Naive thymus-derived CD8-positive, alpha-beta T cell (primary cell): ENCODE data around the gene HMGN4. TPM values are rescaled to one million over a fixed set of nuclear protein-coding genes. Genes with fewer than 3 reads are reported as not detected.

Source experiments
- ATAC-seq, 2 donors: fragments of 150-1000 bp; cut with Tn5 transposase in 1 of 2; sonication (Bioruptor Pico), chemical (Tn5 transposase) in 1 of 2; 1 replicate in 1 of 2; 2 replicates in 1 of 2; pipeline ENCODE4 v1.10.0; 2021; ENCODE audit warnings: mild to moderate bottlenecking in 2 of 2, moderate library complexity in 2 of 2
- POLR2A ChIA-PET: fragments of 350-600 bp; sonication (Branson Sonifier 250); formaldehyde crosslinking; loops from one replicate; lab custom pipeline; 2021; ENCODE audit warnings: antibody characterized with exemption; lab: Charles Lee
- DNase-seq, 10 donors: peaks; one replicate each; pipeline versions ENCODE4 v3.0.0 to v3.0.0-alpha.2; 2020 to 2022
- H3K27ac Mint-ChIP-seq, 10 donors: one replicate each; pipeline ENCODE4 v1.8.0; 2020 to 2022; ENCODE audit warnings: mild to moderate bottlenecking in 10 of 10, mixed read lengths in 10 of 10, moderate library complexity in 4 of 10, inconsistent platforms in 1 of 10
- H3K27me3 Mint-ChIP-seq, 5 donors: one replicate each; pipeline ENCODE4 v1.8.0; 2021 to 2022; ENCODE audit warnings: mixed read lengths in 5 of 5
- H3K36me3 Mint-ChIP-seq, 3 donors: one replicate each; pipeline ENCODE4 v1.8.0; 2020 to 2022; ENCODE audit warnings: mixed read lengths in 3 of 3, mild to moderate bottlenecking in 2 of 3, inconsistent platforms in 1 of 3
- H3K4me1 Mint-ChIP-seq, 4 donors: one replicate each; pipeline ENCODE4 v1.8.0; 2021 to 2022; ENCODE audit warnings: mixed read lengths in 4 of 4
- H3K4me3 Mint-ChIP-seq, 10 donors: one replicate each; pipeline ENCODE4 v1.8.0; 2020 to 2022; ENCODE audit warnings: mild to moderate bottlenecking in 10 of 10, mixed read lengths in 10 of 10, moderate library complexity in 6 of 10, inconsistent platforms in 1 of 10
- H3K9me3 Mint-ChIP-seq, 9 donors: one replicate each; pipeline ENCODE4 v1.8.0; 2020 to 2022; ENCODE audit warnings: mixed read lengths in 9 of 9, mild to moderate bottlenecking in 3 of 9, inconsistent platforms in 1 of 9, moderate library complexity in 1 of 9
- polyA plus RNA-seq, 3 donors: library from polyadenylated mRNA; unstranded; fragments of 300-500 nt; fragmentation: Illumina TruSeq; gene quantifications; one replicate each; pipeline ENCODE4 v1.2.3, GENCODE V29; 2021
- total RNA-seq, 8 experiments: library from RNA in 2 of 8; stranded (reverse) in 2 of 8; gene quantifications; one replicate each; pipeline ENCODE4 v1.2.3 and lab custom pipeline; 2021 to 2026

Gene HMGN4
- total and polyA plus RNA-seq, 5 experiments from 2014 or later = 73.3 to 183 (median 110) TPM

GRCh38 chr6:26553635-26554446 is 15.7 kb downstream of the HMGN4 start:
- H3K36me3 Mint-ChIP-seq = peaks cover 0 to 2% (median 0%) of the 10 kb centered on the region in 3 donors
- POLR2A ChIA-PET = interaction anchor here (0.6 to 5.5 kb wide), 15 partner anchors 9 to 380 kb away, joined by 3 to 82 read pairs (median 9); partner anchors contain the start of gene HMGN4
- H3K27me3 Mint-ChIP-seq = peaks cover 0 to 2% (median 0%) of the 10 kb centered on the region in 5 donors
- peaks cover 11 to 26% (median 19%) of the 10 kb centered on the region in 4 donors for H3K4me1 Mint-ChIP-seq
- peak; percentile 42 to 52 for ATAC-seq
- peaks cover 0 to 2% (median 0%) of the 10 kb centered on the region in 9 donors for H3K9me3 Mint-ChIP-seq
- peak; percentile 49 to 93 (median 77) for DNase-seq
- H3K4me3 Mint-ChIP-seq = no peak overlapping the region
- peak overlapping the region in 1 of 10 donors; percentile 17 for H3K27ac Mint-ChIP-seq

DNA sequence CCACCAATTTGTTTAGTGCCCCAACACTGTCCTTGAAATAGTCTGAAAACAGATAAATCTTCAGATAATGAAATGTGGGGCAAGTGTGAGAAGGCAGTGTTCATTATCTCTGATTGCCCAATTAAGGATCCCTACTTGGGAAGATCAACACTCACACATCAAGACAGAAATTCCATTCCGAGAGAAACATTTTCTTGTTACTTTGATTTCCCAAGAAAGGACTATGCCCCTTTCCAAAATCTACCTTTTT is 16.2 kb downstream of the HMGN4 start:
- no peak overlapping the region for H3K4me3 Mint-ChIP-seq
- H3K4me1 Mint-ChIP-seq = peaks cover 11 to 26% (median 19%) of the 10 kb centered on the region in 4 donors
- peaks cover 0 to 2% (median 0%) of the 10 kb centered on the region in 9 donors for H3K9me3 Mint-ChIP-seq
- peak in 1 of 10 donors; percentile 40 for DNase-seq
- H3K27ac Mint-ChIP-seq = peak overlapping the region in 1 of 10 donors; percentile 17
- ATAC-seq = peak in 1 of 2 donors; percentile 15
- H3K27me3 Mint-ChIP-seq = peaks cover 0 to 2% (median 0%) of the 10 kb centered on the region in 5 donors
- peaks cover 0 to 2% (median 0%) of the 10 kb centered on the region in 3 donors for H3K36me3 Mint-ChIP-seq
- POLR2A ChIA-PET = interaction anchor here (0.6 to 5.5 kb wide), 15 partner anchors 9 to 382 kb away, joined by 3 to 82 read pairs (median 9); partner anchors contain the start of gene HMGN4

- Mint-ChIP-seq H3K27me3 (peaks cover 0 to 2% (median 0%) of the 10 kb centered on the region in 5 donors), H3K9me3 (peaks cover 0 to 2% (median 0%) of the 10 kb centered on the region in 9 donors), H3K4me1 (peaks cover 11 to 24% (median 19%) of the 10 kb centered on the region in 4 donors), H3K27ac (peak overlapping the region in 7 of 10 donors; percentile 17 to 88 (median 38)), H3K4me3 (peak overlapping the region in 6 of 10 donors; percentile 1 to 66 (median 52)), H3K36me3 (peaks cover 0 to 2% (median 0%) of the 10 kb centered on the region in 3 donors)
- peak; percentile 57 to 66 for ATAC-seq
- DNase-seq = peak in 9 of 10 donors; percentile 27 to 82 (median 68)
- POLR2A ChIA-PET = interaction anchor here (0.7 to 5.5 kb wide), 11 partner anchors 9 to 382 kb away, joined by 3 to 82 read pairs (median 9); partner anchors contain the start of gene HMGN4
Measured at GRCh38 chr6:26554697-26555504, 16.7 kb downstream of the HMGN4 start.

GRCh38 chr6:26555505-26556262 is 17.5 kb downstream of the HMGN4 start:
- POLR2A ChIA-PET = interaction anchor here (0.7 to 3.6 kb wide), 10 partner anchors 8 to 347 kb away, joined by 3 to 28 read pairs (median 8); partner anchors contain the start of gene HMGN4
- peaks cover 0 to 2% (median 0%) of the 10 kb centered on the region in 5 donors for H3K27me3 Mint-ChIP-seq
- peak overlapping the region in 8 of 10 donors; percentile 16 to 88 (median 44) for H3K27ac Mint-ChIP-seq
- H3K9me3 Mint-ChIP-seq = peaks cover 0 to 2% (median 0%) of the 10 kb centered on the region in 9 donors
- peaks cover 0 to 2% (median 0%) of the 10 kb centered on the region in 3 donors for H3K36me3 Mint-ChIP-seq
- ATAC-seq = no peak
- DNase-seq = no peak
- peaks cover 7 to 18% (median 13%) of the 10 kb centered on the region in 4 donors for H3K4me1 Mint-ChIP-seq
- H3K4me3 Mint-ChIP-seq = peak overlapping the region in 7 of 10 donors; percentile 1 to 66 (median 55)

GRCh38 chr6:26556263-26557070 is 18.3 kb downstream of the HMGN4 start:
- H3K27ac Mint-ChIP-seq = peak overlapping the region in 8 of 10 donors; percentile 16 to 81 (median 46)
- H3K27me3 Mint-ChIP-seq = peaks cover 0 to 2% (median 0%) of the 10 kb centered on the region in 5 donors
- peak overlapping the region in 5 of 10 donors; percentile 1 to 58 (median 49) for H3K4me3 Mint-ChIP-seq
- peaks cover 6 to 17% (median 9%) of the 10 kb centered on the region in 4 donors for H3K4me1 Mint-ChIP-seq
- H3K9me3 Mint-ChIP-seq = peaks cover 0 to 2% (median 0%) of the 10 kb centered on the region in 9 donors
- POLR2A ChIA-PET = interaction anchor here (1.0 to 1.4 kb wide), 4 partner anchors 10 to 227 kb away, joined by 3 to 12 read pairs (median 6); partner anchors contain the start of gene HMGN4
- DNase-seq (peak in 6 of 10 donors; percentile 39 to 62 (median 56)), ATAC-seq (peak in 1 of 2 donors; percentile 18)
- peaks cover 0 to 2% (median 0%) of the 10 kb centered on the region in 3 donors for H3K36me3 Mint-ChIP-seq

GRCh38 chr6:26561533-26562466 is 23.6 kb downstream of the HMGN4 start:
- Mint-ChIP-seq H3K4me3 (no peak overlapping the region), H3K36me3 (no peaks in the 10 kb centered on the region), H3K9me3 (no peaks in the 10 kb centered on the region), H3K27me3 (no peaks in the 10 kb centered on the region), H3K27ac (no peak overlapping the region), H3K4me1 (peaks cover 0 to 2% (median under 1%) of the 10 kb centered on the region in 4 donors)
- POLR2A ChIA-PET = interaction anchor here (0.5 to 0.7 kb wide), 2 partner anchors 67 to 584 kb away, joined by 3 read pairs; no protein-coding TSS in a partner anchor
- ATAC-seq (no peak), DNase-seq (no peak)

- Mint-ChIP-seq H3K27me3 (peaks cover 0 to under 1% (median 0%) of the 10 kb centered on the region in 5 donors), H3K4me1 (peaks cover 2 to 5% (median 3%) of the 10 kb centered on the region in 4 donors), H3K36me3 (peaks cover 0 to 2% (median 2%) of the 10 kb centered on the region in 3 donors), H3K27ac (no peak overlapping the region), H3K4me3 (no peak overlapping the region), H3K9me3 (peaks cover 0 to 2% (median 0%) of the 10 kb centered on the region in 9 donors)
- DNase-seq (no peak), ATAC-seq (no peak)
- POLR2A ChIA-PET = interaction anchor here (1.9 kb wide), 1 partner anchor 9 kb away, joined by 9 read pairs; no protein-coding TSS in a partner anchor
Measured at GRCh38 chr6:26563488-26563887, 25.3 kb downstream of the HMGN4 start.

GRCh38 chr6:26568601-26569432 is 30.7 kb downstream of the HMGN4 start:
- ATAC-seq (peak; percentile 80 to 82), DNase-seq (peak; percentile 93 to 99 (median 99))
- Mint-ChIP-seq H3K4me1 (peaks cover 15 to 33% (median 30%) of the 10 kb centered on the region in 4 donors), H3K4me3 (peak overlapping the region; percentile 91 to 100 (median 95)), H3K27me3 (peaks cover 0 to 4% (median 0%) of the 10 kb centered on the region in 5 donors), H3K27ac (peak overlapping the region; percentile 92 to 100 (median 98)), H3K9me3 (peaks cover 0 to 5% (median 0%) of the 10 kb centered on the region in 9 donors), H3K36me3 (peaks cover 0 to 4% (median 4%) of the 10 kb centered on the region in 3 donors)
- POLR2A ChIA-PET = interaction anchor here (0.6 to 5.8 kb wide), 26 partner anchors 10 to 729 kb away, joined by 3 to 59 read pairs (median 4); partner anchors contain the start of genes ABT1, BTN3A3 and HMGN4

- Mint-ChIP-seq H3K36me3 (peaks cover 0 to 4% (median 4%) of the 10 kb centered on the region in 3 donors), H3K4me1 (peaks cover 15 to 33% (median 30%) of the 10 kb centered on the region in 4 donors), H3K9me3 (peaks cover 0 to 5% (median 0%) of the 10 kb centered on the region in 9 donors), H3K4me3 (peak overlapping the region; percentile 91 to 100 (median 95)), H3K27me3 (peaks cover 0 to 4% (median 0%) of the 10 kb centered on the region in 5 donors), H3K27ac (peak overlapping the region; percentile 92 to 100 (median 98))
- ATAC-seq (peak in 1 of 2 donors; percentile 1), DNase-seq (no peak)
- POLR2A ChIA-PET = interaction anchor here (0.6 to 5.8 kb wide), 21 partner anchors 9 to 446 kb away, joined by 3 to 59 read pairs (median 5); partner anchors contain the start of genes ABT1, BTN3A3 and HMGN4
Measured at GRCh38 chr6:26569433-26569764, 31.2 kb downstream of the HMGN4 start.
